ENCODE data around the gene PLXNA4. TPM values are rescaled to one million over a fixed set of nuclear protein-coding genes. Genes with fewer than 3 reads are reported as not detected.

The PLXNA4 gene
- polyA plus RNA-seq, 5 donors: 1.6 to 6.2 (median 2.5) TPM

DNA sequence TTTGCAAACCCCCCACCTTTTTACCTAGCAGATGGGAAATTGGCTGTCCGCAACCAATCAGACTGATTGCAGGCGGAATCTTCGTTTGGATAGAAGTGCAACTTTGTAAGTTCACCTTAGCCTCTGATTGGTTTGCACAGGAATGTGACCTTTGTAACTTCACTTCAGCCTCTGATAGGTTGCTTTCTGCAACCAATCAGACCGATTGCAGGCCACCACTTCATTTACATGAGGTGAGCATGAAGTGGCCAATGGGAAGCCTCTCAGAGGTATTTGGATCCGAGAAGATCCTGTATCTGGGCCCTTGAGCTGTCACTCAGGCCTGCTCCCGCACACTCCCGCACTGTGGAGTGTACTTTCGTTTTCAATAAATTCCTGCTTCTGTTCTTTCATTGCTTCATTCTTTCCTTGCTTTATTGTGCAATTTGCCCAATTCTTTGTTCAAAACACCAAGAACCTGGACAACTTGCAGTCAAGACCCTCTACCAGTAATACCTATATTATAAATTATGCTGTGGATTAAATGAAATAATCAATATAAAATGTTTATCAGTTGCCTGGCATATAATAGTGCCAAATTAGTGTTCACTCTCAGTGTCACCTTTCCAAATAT lies 491.4 kb downstream of the PLXNA4 start:
- no peak for DNase-seq

DNA sequence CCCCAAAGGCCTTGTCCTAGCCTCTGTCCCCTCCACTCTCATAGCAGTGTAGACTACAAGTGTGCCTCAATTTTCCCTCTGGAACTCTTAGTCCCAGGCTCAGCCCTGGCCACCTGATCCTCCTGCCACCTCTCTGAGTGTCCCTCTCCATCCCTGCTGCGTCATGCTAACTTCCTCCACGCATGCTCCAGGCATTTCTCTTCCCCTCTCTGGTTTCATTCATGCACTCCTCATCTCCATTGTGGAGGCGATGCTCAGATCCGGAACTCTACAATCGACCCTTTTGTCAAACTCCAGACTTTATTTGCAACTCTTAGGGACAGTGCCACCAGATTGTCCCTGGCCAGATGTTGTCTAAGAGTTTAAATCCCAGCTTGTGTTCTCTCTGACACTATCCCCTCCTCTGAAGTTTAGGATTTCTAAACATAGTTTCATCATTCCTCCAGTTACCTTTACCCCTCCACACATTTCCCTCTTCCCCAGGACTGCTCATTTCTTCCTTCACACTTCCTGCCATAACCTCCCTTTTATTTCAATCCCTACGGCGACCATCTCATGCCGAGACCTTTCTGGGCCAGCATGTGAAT lies 492.6 kb downstream of the PLXNA4 start:
- DNase-seq: no peak

DNA sequence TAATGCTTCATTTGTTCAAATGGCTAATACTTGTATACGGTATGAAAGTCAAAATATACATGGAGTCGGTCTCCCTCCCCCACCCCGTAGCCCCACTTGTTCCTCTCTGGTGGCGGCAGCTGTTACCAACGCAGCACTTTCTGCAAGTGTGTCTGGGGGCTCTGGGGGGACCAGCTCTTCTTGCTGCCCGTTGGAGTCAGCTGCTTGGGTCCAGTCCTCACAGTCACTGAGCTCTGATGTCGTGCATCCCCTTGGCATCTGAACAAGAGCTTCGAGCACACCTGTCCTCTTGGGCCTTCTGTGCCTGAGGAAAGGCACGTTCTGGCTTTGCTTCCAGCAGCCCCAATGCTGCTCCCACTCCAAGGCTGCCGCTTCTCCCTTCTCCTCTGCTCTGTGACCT lies 493.1 kb downstream of the PLXNA4 start:
- no peak for DNase-seq

DNA sequence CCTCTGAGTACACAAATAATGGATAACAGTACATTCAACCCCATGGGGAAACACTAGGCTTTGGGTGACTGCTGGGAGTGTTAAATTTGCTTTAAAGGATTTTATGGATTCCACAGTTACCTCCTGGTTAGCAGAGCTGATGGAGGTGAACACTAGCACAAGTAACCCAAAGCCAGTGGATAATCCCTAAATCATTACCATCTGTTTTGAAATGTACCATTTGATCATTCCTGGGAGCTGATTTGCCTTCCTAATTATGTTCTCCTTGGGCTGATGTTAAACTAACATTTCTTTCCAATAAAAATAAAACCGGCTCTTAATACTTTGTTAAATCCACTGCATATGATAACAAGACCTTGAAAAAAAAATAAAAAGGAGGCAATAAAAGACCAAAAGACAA lies 493.9 kb downstream of the PLXNA4 start:
- no peak for DNase-seq

DNA sequence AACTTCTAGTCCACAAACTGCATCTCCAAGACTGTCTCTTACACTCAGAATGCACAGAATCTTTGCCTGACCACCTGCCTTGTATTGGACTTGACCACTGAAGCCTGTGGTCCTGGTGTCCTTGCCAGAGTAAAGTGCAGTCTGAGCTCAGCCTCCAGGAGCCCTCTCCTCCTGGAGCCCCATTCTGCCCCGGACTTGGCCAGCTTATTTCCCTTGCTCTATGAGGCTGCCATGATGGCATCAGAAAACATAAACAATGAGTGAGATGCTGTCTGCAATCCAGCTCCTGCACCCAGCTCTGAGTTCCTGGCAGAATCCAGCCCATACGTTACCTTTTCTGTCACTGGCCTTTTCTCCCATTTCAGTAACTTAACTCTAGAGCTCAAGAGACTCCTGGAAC lies 494.6 kb downstream of the PLXNA4 start:
- DNase-seq: no peak

DNA sequence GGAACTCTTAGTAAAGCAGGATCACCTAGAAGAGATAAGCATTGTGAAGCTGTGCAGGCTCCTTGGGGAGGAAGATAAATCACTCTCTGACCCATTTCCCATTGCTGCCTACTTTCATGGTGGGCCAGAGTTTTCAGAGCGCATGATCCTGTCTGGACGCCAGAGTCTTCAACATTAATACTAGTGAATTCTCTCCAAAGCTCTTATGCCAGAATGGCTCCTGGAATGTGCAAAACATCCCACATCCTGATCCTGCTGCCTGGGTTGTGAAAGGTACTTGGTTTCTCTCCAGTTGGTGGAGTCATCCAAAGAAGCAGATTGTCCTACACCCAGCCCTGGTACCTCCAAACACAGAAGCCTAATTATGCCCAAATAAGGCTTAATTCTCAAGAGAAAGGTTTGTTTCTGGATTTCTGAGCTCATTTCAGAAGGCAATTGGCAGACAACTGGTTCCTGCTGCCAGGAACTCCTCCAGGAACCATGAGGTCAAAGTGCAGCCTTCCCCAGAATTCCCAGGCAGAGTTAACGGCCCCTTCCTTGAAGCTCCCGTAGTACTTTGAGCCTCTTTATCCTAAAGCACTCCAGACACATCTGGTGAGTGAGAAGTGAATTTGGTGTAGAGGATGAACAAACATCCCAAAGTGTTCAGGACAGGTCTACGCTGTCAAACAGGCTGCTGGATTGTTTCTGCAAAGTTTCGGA lies 495.2 kb downstream of the PLXNA4 start:
- DNase-seq: no peak

DNA sequence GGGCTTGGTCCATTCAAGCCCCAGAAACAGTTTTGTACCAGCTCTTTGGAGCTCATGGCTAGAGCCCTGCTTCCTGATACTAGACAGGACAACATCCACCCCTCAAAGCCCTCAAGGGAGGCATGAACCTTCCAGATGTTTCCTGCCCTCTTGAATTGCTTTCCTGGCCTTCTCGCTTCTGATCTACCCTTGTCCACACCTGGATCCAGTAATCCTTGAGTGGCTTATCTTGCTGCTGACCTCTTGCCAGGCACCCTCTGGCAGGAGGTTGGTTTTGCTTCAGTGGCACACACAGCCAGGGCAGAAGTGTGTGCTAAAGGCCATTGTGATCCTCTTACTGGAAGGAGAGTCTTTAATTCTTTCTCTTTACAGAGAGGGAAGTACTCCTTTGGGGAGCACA lies 495.8 kb downstream of the PLXNA4 start:
- DNase-seq: no peak

DNA sequence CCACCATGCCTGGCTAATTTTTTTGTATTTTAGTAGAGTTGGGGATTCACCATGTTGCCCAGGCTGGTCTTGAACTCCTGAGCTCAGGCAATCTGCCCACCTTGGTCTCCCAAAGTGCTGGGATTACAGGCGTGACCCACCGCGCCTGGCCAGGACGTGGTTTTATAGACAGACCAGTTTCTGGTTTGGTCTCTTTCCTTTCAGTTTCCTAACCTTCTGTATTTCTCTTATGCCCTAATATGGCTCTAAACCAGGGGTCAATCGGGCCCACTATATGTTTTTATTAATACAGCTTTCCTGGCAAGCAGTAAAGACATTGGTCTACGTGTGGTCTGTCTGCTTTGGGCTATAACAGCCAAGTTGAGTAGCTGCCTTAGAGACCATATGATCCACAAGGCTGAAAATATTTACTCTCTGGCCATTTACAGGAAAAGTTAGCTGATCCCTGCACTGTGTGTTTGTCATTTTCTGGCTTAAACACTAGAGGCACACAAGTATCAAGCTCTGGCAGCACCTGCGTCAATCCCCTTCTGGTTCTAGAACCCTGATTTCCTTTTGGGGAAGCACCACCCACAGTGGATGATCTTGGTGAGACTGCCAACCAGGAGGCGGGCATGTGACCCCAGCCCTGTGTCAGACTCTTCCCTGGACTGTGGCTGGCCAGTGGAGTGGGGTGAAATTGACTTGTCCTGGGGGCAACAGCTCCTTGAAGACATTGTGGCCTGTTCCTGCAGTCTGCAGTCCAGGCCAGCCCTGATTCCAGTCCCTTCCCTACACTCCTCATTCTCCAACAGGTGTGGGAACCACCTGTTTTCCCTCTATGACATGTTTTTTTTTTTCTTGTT lies 497.2 kb downstream of the PLXNA4 start:
- peak; percentile 71 to 85 for DNase-seq

DNA sequence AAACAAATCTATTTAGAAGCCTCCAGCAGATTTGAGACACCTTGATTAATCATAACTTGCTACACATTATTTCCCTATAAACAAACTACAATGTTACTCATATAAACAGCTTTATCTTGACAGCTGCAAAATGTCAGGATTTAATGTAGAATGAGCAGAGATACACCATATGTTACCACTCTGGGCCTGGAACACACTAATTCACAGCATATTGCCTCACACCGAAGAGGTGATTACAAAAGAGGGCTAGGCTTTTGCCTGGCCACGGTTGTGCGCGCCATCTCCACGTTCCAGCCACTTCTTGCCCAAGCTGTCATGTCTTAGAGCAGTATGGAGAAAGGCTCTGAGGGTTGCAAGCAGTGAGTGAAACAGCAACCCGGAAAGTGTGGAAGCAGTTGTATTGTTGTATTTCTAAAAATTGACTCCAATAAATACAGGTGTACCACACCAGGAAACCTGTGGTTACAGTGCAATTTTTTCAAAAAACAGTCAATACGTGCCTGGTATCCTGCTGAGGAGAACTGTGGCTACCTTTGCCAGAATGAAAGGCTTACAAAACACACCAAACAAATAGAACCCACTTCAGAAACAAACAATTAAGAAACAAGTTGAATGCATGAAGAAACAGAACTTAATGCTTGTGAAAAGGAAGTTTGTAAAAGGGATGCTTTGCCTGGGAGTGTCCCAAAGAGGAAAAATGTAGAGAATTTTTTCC lies 498.1 kb downstream of the PLXNA4 start:
- peak; percentile 82 to 86 for DNase-seq

DNA sequence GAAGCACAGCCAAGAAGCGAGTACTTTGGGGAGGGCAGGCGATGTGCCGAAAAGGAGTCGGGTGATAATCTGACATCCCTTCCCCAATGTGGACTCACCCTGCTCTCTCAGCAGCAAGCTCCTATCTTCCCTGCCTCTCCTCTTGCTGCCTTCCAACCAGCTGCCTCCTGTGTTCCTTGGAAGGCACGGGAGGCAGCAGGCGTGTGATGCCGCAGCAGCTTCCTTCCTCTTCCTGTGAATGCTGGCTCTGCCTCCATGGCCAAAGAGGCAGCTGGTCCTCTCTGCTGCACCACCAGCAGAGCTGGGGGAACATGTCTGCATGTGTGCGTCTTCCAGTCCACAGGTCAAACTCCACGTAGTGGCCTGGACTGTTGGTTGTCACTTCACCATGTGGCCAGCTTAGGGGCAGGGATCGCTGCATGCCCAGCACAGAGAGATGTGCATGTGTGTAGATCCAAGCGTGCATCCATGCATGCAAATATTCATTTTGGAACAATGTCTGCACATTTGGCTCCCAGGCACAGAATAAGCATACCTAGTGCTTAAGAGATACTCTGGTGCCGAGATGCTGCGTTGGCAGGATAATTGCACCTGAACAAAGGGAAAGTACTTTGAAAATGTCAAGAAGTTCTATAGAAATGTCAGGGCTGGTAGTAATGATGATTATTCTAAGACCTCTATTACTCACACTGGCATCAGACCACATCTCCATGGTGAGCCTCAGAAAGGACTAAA lies 499.8 kb downstream of the PLXNA4 start:
- DNase-seq: no peak

DNA sequence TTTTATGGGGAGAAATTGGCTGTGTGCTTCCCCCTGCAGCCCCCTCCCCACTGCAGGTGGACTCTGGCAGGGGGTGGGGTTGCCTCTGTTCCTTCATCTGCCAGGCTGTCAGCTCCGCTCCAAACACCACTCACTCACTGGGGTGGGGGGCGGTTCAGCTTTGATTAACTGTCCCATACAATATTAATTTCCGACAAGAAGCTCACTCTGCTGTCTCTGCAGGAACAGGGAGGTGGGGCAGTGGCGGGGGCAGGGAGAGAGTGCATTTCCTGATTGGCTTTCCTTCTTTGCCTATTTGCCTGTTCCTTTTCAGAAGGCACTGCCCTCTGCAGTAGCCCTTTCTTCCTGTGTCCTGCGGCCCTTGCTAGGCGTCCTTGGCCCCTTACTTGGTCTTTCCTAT lies 500.8 kb downstream of the PLXNA4 start:
- DNase-seq: no peak

DNA sequence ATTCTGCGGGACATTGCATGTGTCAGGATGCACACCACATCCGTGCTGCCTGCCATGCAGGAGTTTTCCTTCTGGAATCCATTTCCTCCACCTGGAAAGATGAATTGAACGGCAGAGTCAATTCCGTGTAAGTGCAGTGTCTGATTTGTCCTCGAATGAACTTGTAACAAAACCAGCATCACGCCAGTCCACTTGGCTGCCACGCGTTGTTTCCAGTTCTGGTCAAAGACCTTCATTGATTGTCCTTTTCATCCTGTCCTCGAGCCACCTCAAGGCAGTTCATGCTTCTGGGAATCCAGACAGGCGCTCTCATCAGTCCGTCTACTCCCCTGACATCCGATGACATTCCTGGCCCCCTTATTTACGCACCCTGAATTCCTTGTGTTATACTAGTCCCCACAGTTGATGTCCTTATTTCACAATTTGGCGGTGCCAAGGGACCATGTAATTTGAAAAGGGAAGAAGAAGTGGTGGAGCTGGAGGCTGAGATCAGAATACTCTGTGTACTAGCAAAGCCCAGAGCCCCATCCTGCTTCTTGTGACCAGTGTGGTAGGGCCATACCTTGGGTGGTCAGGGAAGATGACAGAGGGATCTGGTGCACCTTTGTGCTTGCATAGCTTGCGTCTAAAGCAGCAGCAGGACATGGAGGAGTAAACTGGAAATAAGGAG lies 502.2 kb downstream of the PLXNA4 start:
- DNase-seq: no peak
